Trophoblast cell (in vitro differentiated cells and primary cell): ENCODE results near the gene NXPH2.

Experiments
- DNase-seq, 2 donors: peaks; one replicate each; pipeline ENCODE4 v3.0.0-alpha.2; 2016
- H2AFZ ChIP-seq: 2 replicates; pipeline ENCODE4 v1.6.1; 2013; ENCODE audit warnings: low read length, moderate library complexity, mild to moderate bottlenecking; ENCODE audit not compliant: insufficient read depth, poor library complexity
- H2AK5ac ChIP-seq: 2 replicates; pipeline ENCODE4 v1.6.1; 2013; ENCODE audit warnings: mild to moderate bottlenecking, low read length
- H2BK120ac ChIP-seq: 2 replicates; pipeline ENCODE4 v1.6.1; 2013; ENCODE audit warnings: low read length, mild to moderate bottlenecking, moderate library complexity; ENCODE audit not compliant: insufficient read depth, poor library complexity
- H2BK12ac ChIP-seq: 2 replicates; pipeline ENCODE4 v1.6.1; 2013; ENCODE audit warnings: mild to moderate bottlenecking, low read length, moderate library complexity
- H2BK5ac ChIP-seq: 2 replicates; pipeline ENCODE4 v1.6.1; 2013; ENCODE audit warnings: low read length, low read depth, moderate library complexity, mild to moderate bottlenecking; ENCODE audit not compliant: poor library complexity
- H3K14ac ChIP-seq: 2 replicates; pipeline ENCODE4 v1.6.1; 2013; ENCODE audit warnings: mild to moderate bottlenecking, low read length
- H3K18ac ChIP-seq: 2 replicates; pipeline ENCODE4 v1.6.1; 2013; ENCODE audit warnings: mild to moderate bottlenecking, low read length
- H3K23ac ChIP-seq: 2 replicates; pipeline ENCODE4 v1.6.1; 2013; ENCODE audit warnings: low read length
- H3K27ac ChIP-seq: 2 replicates; pipeline ENCODE4 v1.5.1; 2013; ENCODE audit warnings: low read depth, mild to moderate bottlenecking, inconsistent platforms, low read length, moderate library complexity
- H3K27me3 ChIP-seq: 2 replicates; pipeline ENCODE4 v1.6.1; 2013; ENCODE audit warnings: inconsistent platforms, mild to moderate bottlenecking, low read length, moderate library complexity; ENCODE audit not compliant: insufficient read depth
- H3K36me3 ChIP-seq, 2 experiments: 1 replicate in 1 of 2; 2 replicates in 1 of 2; pipeline ENCODE4 v1.6.1; 2013; ENCODE audit warnings: low read length in 2 of 2, mild to moderate bottlenecking in 2 of 2, moderate library complexity in 1 of 2; ENCODE audit not compliant: insufficient read depth in 2 of 2, control insufficient read depth in 1 of 2
- H3K4ac ChIP-seq: 2 replicates; pipeline ENCODE4 v1.6.1; 2013; ENCODE audit warnings: low read depth, mild to moderate bottlenecking, low read length, moderate library complexity
- H3K4me1 ChIP-seq, 2 experiments: 1 replicate in 1 of 2; 2 replicates in 1 of 2; pipeline ENCODE4 v1.6.1; 2013; ENCODE audit warnings: low read length in 2 of 2, mild to moderate bottlenecking in 2 of 2, moderate library complexity in 1 of 2; ENCODE audit not compliant: insufficient read depth in 2 of 2, control insufficient read depth in 1 of 2
- H3K4me2 ChIP-seq: 2 replicates; pipeline ENCODE4 v1.6.1; 2013; ENCODE audit warnings: inconsistent platforms, mild to moderate bottlenecking, low read length, moderate library complexity
- H3K4me3 ChIP-seq: 2 replicates; pipeline ENCODE4 v1.5.1; 2013; ENCODE audit warnings: mild to moderate bottlenecking, low read depth, low read length, inconsistent platforms
- H3K79me1 ChIP-seq: one replicate; pipeline ENCODE4 v1.6.1; 2013; ENCODE audit warnings: low read length
- H3K79me2 ChIP-seq: 2 replicates; pipeline ENCODE4 v1.6.1; 2013; ENCODE audit warnings: low read length, mild to moderate bottlenecking; ENCODE audit not compliant: control insufficient read depth, insufficient read depth, poor library complexity
- H3K9ac ChIP-seq: 2 replicates; pipeline ENCODE4 v1.6.1; 2013; ENCODE audit warnings: mild to moderate bottlenecking, low read length
- H3K9me3 ChIP-seq: 2 replicates; pipeline ENCODE4 v1.6.1; 2013; ENCODE audit warnings: low read depth, mild to moderate bottlenecking, control low read depth, inconsistent platforms, low read length; ENCODE audit not compliant: insufficient read depth
- H4K12ac ChIP-seq: 2 replicates; pipeline ENCODE4 v1.6.1; 2013; ENCODE audit warnings: low read depth, mild to moderate bottlenecking, low read length, moderate library complexity
- H4K8ac ChIP-seq: 2 replicates; pipeline ENCODE4 v1.6.1; 2013; ENCODE audit warnings: low read depth, mild to moderate bottlenecking, low read length, moderate library complexity
- H4K91ac ChIP-seq: one replicate; pipeline ENCODE4 v1.6.1; 2013; ENCODE audit warnings: low read depth, mild to moderate bottlenecking, low read length, moderate library complexity
- WGBS: extraction: QIAGEN DNeasy Blood & Tissue Kit; methylation state at CpG from one replicate; pipeline ENCODE4 v1.1.7; 2013; ENCODE audit warnings: missing lambda C conversion rate; ENCODE audit not compliant: insufficient read length, insufficient coverage; ENCODE audit errors: extremely low coverage; 5-methylcytosine and 5-hydroxymethylcytosine counted together

The NXPH2 gene

DNA sequence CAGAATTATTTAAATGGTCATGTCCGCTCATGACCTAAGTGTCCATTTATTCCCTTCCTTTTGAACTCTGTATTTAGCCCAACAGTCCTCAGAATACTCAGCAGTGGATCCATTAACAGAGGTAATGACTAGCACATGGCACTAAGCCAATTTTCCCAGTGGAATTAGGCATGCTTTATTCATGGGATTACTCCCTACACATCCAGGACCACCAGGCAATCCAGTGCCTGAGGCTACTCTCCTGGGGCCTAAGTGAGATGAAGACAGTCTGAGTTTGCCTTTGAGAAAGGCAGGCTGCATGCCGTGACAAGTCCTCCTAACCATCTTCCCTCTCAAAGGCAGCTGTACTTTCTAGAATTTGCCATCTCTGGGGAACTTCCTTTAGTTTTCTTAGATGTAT is 150.0 kb downstream of the NXPH2 start:
- no peak overlapping the region for H3K9ac ChIP-seq
- H2AFZ ChIP-seq, result no peak overlapping the region
- DNase-seq, result no peak
- H2BK120ac ChIP-seq, result no peak overlapping the region
- no peaks in the 10 kb centered on the region for H3K27me3 ChIP-seq
- no peak overlapping the region for H3K4me2 ChIP-seq
- H4K12ac ChIP-seq, result no peak overlapping the region
- H3K4me1 ChIP-seq, result peaks cover 0 to 2% of the 10 kb centered on the region in 2 experiments
- no peak overlapping the region for H3K4ac ChIP-seq
- H3K18ac ChIP-seq, result no peak overlapping the region
- no peaks in the 10 kb centered on the region for H3K36me3 ChIP-seq
- H3K23ac ChIP-seq, result no peak overlapping the region
- H4K8ac ChIP-seq, result no peak overlapping the region
- no peak overlapping the region for H2AK5ac ChIP-seq
- H4K91ac ChIP-seq, result no peak overlapping the region
- no peaks in the 10 kb centered on the region for H3K9me3 ChIP-seq
- no peak overlapping the region for H3K4me3 ChIP-seq
- no CpG with 5 or more reads among the region's 2 CpGs for WGBS
- no peak overlapping the region for H2BK5ac ChIP-seq
- no peaks in the 10 kb centered on the region for H3K79me2 ChIP-seq
- no peak overlapping the region for H2BK12ac ChIP-seq
- no peak overlapping the region for H3K14ac ChIP-seq
- no peak overlapping the region for H3K27ac ChIP-seq
- H3K79me1 ChIP-seq, result no peaks in the 10 kb centered on the region

DNA sequence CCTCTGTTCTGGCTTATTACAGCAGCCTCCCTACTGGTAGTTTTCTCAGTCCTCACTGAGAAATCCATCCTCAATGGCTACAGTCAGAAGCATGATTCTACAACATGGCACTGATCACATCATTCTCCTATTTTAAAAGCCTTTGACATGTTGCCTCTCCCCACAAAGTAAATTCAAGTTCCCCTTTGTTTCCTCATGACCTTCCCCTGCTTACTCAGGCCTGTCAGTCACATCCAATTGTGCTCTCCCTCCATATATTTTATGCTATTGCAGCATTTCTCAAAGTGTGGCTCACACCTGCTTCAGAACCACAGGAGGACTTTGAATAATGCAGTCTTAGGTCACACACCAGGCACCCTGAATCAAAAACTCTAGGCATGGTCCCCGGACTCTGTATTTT is 154.0 kb downstream of the NXPH2 start:
- Histone ChIP-seq H2AK5ac (no peak overlapping the region), H3K79me2 (no peaks in the 10 kb centered on the region), H3K79me1 (no peaks in the 10 kb centered on the region), H2BK5ac (no peak overlapping the region), H2BK120ac (no peak overlapping the region), H2BK12ac (no peak overlapping the region), H3K4me1 (peaks cover 1 to 3% of the 10 kb centered on the region in 2 experiments), H3K4ac (no peak overlapping the region), H3K9me3 (no peaks in the 10 kb centered on the region), H3K23ac (no peak overlapping the region), H3K36me3 (no peaks in the 10 kb centered on the region), H3K14ac (no peak overlapping the region), H3K4me3 (no peak overlapping the region), H2AFZ (no peak overlapping the region), H4K12ac (no peak overlapping the region), H3K27me3 (no peaks in the 10 kb centered on the region), H3K27ac (no peak overlapping the region), H4K91ac (no peak overlapping the region), H4K8ac (no peak overlapping the region), H3K9ac (no peak overlapping the region), H3K18ac (no peak overlapping the region), H3K4me2 (no peak overlapping the region)
- no peak for DNase-seq
- no CpG with 5 or more reads among the region's 1 CpG for WGBS

DNA sequence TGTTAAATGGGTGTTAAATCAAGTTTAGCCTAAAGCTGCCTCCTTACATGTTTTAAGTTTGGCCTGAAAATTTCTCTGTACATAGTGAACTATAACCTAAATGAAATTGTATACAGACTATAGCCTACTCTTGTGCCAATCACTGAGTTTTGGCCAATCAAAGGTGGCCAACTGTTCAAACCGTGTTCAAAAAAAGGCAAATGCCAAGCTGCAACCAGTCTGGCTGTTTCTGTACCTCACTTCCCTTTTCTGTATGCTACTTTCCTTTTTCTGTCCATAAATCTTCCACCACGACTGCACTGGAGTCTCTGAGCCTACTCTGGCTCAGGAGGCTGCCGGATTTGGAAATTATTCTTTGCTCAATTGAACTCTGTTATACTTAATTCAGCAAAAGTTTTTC is 157.6 kb downstream of the NXPH2 start:
- Histone ChIP-seq H3K4me2 (no peak overlapping the region), H2BK12ac (no peak overlapping the region), H2AFZ (no peak overlapping the region), H2AK5ac (no peak overlapping the region), H3K4ac (no peak overlapping the region), H3K27me3 (no peaks in the 10 kb centered on the region), H3K14ac (no peak overlapping the region), H2BK5ac (no peak overlapping the region), H4K12ac (no peak overlapping the region), H3K79me1 (no peaks in the 10 kb centered on the region), H2BK120ac (no peak overlapping the region), H3K4me3 (no peak overlapping the region), H3K23ac (no peak overlapping the region), H3K79me2 (no peaks in the 10 kb centered on the region), H3K9me3 (no peaks in the 10 kb centered on the region), H3K18ac (no peak overlapping the region), H3K27ac (no peak overlapping the region), H3K9ac (no peak overlapping the region), H3K4me1 (peaks cover 2 to 3% of the 10 kb centered on the region in 2 experiments), H4K8ac (no peak overlapping the region), H4K91ac (no peak overlapping the region), H3K36me3 (no peaks in the 10 kb centered on the region)
- DNase-seq, result no peak
- no CpG with 5 or more reads among the region's 3 CpGs for WGBS

DNA sequence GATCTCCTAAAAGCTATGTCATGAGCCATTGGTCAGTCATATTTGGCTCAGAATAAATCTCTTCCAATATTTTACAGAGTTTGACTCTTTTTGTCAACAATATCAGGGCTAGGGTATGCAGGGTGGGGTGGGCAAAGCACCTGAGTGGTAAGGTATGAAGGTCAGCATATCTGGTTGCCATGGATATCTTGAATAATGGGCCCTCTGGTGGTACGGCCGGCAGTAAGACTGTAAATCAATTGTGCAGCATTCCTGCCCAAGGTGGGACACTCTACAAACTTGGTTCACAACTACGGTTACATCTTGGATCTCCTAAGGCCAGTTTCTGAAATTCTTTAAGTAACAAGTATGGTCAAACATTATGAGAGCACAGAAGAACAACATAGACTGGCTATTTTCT is 159.1 kb downstream of the NXPH2 start:
- Histone ChIP-seq H3K4me1 (peaks cover 2 to 3% of the 10 kb centered on the region in 2 experiments), H3K18ac (no peak overlapping the region), H3K4me3 (no peak overlapping the region), H4K8ac (no peak overlapping the region), H3K79me2 (no peaks in the 10 kb centered on the region), H3K14ac (no peak overlapping the region), H2BK5ac (no peak overlapping the region), H3K9me3 (no peaks in the 10 kb centered on the region), H2BK12ac (no peak overlapping the region), H2BK120ac (no peak overlapping the region), H3K9ac (no peak overlapping the region), H2AFZ (no peak overlapping the region), H3K27me3 (no peaks in the 10 kb centered on the region), H4K91ac (peak overlapping the region; percentile 33), H3K4ac (no peak overlapping the region), H4K12ac (no peak overlapping the region), H3K4me2 (no peak overlapping the region), H3K36me3 (no peaks in the 10 kb centered on the region), H3K23ac (no peak overlapping the region), H3K27ac (no peak overlapping the region), H3K79me1 (no peaks in the 10 kb centered on the region), H2AK5ac (peak overlapping the region; percentile 65)
- WGBS, result no CpG with 5 or more reads among the region's 3 CpGs
- no peak for DNase-seq
